Cardiac fibroblast (primary cell): Measurements from ENCODE around the gene TCF4.

Experiments
- DNase-seq, 2 donors: peaks; one replicate each; pipeline versions ENCODE4 v3.0.0 to v3.0.0-alpha.2; 2010; ENCODE audit warnings: low read depth in 2 of 2
- H3K4me3 ChIP-seq, 2 donors: replicated peaks in 1 of 2; 1 replicate in 1 of 2; 2 replicates in 1 of 2; pipeline ENCODE4 v1.5.1; 2011; ENCODE audit warnings: low read depth in 2 of 2, low read length in 2 of 2, mild to moderate bottlenecking in 2 of 2, moderate library complexity in 1 of 2
- TF ChIP-seq, protein P1 (sequence below): IDR thresholded peaks from one replicate; pipeline ENCODE4 v1.5.1; 2011; ENCODE audit warnings: low read depth, mild to moderate bottlenecking, low read length, inconsistent platforms

The TCF4 gene

DNA sequence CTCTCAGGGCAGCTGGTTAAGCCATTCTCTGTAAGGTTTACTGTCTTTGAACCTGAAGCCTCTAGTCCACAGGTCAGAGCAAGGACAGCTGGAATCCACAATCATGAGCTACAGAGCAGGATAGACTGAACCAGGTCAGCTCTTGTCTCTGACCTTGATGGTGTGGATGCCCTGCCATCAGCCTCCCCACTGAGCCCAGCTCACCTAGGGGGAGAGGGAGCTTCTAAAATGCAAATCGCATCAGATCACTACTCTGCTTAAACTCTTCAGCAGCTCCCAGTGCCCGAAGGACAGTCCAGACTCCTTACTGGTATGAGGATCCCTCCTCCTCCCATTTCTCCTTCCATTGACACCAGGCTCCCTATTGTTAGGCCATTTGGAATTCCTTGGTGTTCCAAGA is 373.5 kb downstream of the TCF4 start:
- no peak overlapping the region for H3K4me3 ChIP-seq
- DNase-seq: no peak
- TF ChIP-seq, protein P1, sequence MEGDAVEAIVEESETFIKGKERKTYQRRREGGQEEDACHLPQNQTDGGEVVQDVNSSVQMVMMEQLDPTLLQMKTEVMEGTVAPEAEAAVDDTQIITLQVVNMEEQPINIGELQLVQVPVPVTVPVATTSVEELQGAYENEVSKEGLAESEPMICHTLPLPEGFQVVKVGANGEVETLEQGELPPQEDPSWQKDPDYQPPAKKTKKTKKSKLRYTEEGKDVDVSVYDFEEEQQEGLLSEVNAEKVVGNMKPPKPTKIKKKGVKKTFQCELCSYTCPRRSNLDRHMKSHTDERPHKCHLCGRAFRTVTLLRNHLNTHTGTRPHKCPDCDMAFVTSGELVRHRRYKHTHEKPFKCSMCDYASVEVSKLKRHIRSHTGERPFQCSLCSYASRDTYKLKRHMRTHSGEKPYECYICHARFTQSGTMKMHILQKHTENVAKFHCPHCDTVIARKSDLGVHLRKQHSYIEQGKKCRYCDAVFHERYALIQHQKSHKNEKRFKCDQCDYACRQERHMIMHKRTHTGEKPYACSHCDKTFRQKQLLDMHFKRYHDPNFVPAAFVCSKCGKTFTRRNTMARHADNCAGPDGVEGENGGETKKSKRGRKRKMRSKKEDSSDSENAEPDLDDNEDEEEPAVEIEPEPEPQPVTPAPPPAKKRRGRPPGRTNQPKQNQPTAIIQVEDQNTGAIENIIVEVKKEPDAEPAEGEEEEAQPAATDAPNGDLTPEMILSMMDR: no peak

DNA sequence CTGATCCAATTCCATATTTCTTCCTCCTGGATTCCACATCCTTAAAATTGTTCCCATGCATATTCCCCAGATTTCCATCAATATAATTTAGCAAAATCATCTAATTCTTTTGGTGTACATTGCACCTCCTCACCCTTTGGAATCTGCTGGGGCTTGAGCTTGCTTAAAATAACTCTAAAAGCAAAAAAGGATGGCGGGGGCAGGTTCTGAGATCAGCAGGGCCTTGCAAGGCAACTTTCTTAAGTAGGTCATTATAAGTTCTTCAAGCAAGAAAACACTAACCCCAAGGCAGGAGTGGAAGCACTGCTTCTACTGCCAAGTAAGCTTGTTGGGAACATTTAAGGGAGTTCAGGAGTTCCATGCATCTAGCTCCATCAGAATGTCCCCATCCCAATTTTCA is 374.4 kb downstream of the TCF4 start:
- TF ChIP-seq, protein P1: no peak
- no peak overlapping the region for H3K4me3 ChIP-seq
- no peak for DNase-seq

DNA sequence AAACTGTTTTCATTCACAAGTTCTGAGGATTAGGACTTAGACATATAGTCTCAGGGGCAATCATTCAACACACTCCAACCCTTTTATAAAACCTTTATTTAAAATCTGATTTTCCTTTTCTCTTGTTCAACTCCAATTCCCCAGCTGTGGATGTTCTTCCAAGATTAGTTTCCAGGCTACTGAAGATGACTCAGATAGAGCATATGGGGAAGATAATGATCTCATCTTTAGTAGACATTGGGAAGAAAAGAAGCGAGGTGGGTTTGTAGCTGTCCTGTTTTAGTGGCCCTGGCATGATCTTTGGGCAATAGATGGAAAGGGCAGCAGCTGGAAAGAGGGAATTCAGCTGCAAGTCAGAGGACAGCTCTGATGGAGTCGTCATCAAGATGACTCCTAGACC is 381.1 kb downstream of the TCF4 start:
- DNase-seq: no peak
- H3K4me3 ChIP-seq: no peak overlapping the region
- TF ChIP-seq, protein P1: no peak

DNA sequence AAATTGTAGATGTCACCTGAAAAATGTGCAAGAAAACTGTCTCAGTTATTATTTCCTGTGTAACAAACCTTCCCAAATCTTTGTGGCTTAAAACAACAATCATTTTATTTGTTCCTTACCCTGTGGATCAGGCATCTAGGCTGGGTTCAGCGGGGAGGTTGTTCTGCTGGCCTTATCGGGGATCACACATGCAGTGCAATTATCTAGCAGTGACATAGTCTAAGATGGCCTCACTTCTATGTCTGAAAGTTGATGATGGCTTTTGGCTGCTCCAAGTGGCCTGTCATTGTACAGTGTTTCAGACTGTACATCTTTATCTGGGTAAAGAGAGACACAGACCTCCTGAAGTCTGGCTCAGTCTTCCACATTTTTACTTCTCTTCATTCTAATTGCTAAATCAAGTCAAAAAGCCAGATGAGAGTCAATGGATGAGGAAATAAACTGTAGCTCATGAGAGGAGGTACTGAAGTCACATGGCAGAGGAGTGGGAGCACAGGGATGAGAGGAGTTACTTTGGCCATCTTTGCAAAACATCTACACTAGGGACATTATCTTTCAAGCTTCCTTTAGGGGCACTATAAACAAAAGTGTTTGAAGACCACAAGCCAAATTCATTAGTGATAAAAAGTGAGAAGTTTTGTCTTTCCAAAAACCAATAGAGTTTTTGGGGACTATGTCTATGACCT is 385.6 kb downstream of the TCF4 start:
- TF ChIP-seq, protein P1: no peak
- no peak overlapping the region for H3K4me3 ChIP-seq

DNA sequence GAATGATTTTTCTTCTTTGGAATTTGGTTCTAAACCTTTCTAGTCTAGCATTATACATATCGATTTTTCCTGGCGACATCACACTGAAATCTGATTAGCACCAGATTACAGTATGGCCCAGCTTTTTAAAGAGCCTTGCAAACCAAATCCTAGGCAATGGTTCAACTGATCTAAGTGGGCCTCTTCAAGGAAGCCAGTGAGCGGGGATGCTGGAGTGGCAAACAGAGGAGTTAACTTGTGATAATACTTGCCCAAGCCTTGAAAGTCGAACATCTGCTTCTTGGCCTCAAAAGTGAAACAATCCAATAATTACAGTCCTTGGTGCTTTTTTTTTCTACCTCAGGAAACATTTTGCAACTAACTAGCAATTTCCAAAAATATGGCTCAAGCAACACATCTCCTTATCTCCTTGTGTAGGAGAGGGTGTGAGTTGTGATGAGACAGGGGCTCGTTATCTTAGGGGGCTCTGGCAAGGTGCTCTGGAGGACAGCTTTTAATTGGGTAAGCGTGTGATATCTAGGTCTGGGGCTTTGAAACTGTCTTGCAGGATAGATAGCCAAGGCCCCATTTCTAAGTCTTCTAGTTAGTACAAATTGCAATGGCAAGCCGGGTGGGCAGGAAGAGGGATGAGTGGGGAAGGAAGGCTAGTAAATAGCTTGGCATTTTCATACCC is 388.6 kb downstream of the TCF4 start:
- no peak overlapping the region for H3K4me3 ChIP-seq
- DNase-seq: peak in 1 of 2 donors; percentile 45
- TF ChIP-seq, protein P1: no peak

More for the DNA sequence above, 385.6 kb downstream of the TCF4 start:
- no peak for DNase-seq

DNA sequence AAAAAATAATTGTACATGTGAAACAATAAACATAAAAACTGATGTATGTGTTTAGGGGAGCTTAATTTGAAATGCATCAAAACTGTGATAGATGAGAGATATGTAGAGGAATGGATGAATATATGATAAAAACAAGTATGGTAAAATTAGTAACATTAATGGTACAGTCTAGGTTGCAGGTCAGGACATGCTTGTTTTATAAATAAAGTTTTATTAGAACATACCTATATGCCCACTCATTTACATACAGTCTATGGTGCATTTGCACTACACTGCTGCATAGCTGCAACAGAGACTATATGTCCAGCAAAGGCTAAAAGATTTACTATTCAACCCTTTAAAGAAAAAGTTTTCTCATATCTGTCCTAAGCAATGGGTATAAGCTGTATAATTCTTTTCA is 392.1 kb downstream of the TCF4 start:
- no peak for DNase-seq
- TF ChIP-seq, protein P1: no peak
- H3K4me3 ChIP-seq: no peak overlapping the region

DNA sequence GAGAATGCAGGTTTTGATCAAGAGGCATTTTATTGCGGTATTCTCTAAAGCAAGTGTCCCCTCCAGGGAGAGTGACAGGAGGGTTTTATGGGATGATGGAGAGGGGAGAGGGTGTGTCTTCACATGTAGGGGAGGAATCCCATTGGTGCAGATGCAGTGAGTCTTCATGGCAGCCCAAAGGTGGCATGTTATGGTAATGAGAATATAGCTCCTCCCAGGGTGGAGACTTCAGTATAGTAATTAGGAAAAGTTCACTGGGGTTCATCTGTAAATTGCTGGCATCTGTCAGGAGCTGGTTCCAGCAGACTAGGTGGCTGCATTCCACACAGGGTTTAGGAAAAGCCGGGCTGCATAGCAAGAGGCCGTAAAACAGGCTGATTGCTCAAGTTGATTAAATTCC is 398.0 kb downstream of the TCF4 start:
- no peak overlapping the region for H3K4me3 ChIP-seq
- TF ChIP-seq, protein P1: no peak
- DNase-seq: no peak
